Epithelial cell of esophagus (primary cell): ENCODE results near the gene PLEKHG4B.

Experiments used
- DNase-seq: peaks from one replicate; pipeline ENCODE4 v3.0.0; 2010; ENCODE audit warnings: low read depth
- H3K4me3 ChIP-seq: 2 replicates; pipeline ENCODE4 v1.5.1; 2011; ENCODE audit warnings: mild to moderate bottlenecking, low read length, control low read depth
- TF ChIP-seq, protein P1 (sequence below): IDR thresholded peaks from 2 replicates; pipeline ENCODE4 v1.5.1; 2011; ENCODE audit warnings: low read depth, mild to moderate bottlenecking, low read length, control low read depth, inconsistent platforms; ENCODE audit not compliant: insufficient read depth; ENCODE audit errors: missing control alignments

Gene PLEKHG4B

GRCh38 chr5:140443-140829 is 48.5 kb downstream of the PLEKHG4B start:
- DNase-seq, result no peak
- TF ChIP-seq, protein P1, sequence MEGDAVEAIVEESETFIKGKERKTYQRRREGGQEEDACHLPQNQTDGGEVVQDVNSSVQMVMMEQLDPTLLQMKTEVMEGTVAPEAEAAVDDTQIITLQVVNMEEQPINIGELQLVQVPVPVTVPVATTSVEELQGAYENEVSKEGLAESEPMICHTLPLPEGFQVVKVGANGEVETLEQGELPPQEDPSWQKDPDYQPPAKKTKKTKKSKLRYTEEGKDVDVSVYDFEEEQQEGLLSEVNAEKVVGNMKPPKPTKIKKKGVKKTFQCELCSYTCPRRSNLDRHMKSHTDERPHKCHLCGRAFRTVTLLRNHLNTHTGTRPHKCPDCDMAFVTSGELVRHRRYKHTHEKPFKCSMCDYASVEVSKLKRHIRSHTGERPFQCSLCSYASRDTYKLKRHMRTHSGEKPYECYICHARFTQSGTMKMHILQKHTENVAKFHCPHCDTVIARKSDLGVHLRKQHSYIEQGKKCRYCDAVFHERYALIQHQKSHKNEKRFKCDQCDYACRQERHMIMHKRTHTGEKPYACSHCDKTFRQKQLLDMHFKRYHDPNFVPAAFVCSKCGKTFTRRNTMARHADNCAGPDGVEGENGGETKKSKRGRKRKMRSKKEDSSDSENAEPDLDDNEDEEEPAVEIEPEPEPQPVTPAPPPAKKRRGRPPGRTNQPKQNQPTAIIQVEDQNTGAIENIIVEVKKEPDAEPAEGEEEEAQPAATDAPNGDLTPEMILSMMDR, result no peak
- H3K4me3 ChIP-seq, result no peak overlapping the region

DNA sequence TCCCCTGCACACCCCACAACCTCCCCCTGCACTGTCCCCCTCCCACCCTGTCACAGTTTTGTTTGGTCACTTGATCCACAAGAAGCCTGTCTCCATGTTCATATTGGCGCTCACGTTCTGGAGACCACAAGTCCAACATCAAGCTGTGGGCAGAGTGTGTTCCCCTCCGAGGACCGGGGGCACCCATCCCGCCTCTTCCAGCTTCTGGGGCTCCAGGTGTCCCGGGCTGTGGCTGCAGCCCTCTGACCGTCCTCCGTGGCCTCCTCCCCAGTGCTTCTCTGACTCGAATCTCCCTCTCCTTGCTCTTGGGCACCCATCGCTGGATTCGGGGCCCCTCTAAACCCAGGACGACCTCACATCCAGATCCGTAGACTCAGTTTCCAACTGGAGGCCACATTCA is 49.2 kb downstream of the PLEKHG4B start:
- no peak overlapping the region for H3K4me3 ChIP-seq
- TF ChIP-seq, protein P1, result no peak

GRCh38 chr5:141761-142160 is 49.8 kb downstream of the PLEKHG4B start:
- DNase-seq, result no peak
- TF ChIP-seq, protein P1, result no peak
- no peak overlapping the region for H3K4me3 ChIP-seq

More for the DNA sequence above, 49.2 kb downstream of the PLEKHG4B start:
- DNase-seq, result no peak

- TF ChIP-seq, protein P1, result no peak
- H3K4me3 ChIP-seq, result no peak overlapping the region
- DNase-seq, result no peak
Measured at GRCh38 chr5:142246-142810, 50.4 kb downstream of the PLEKHG4B start.

DNA sequence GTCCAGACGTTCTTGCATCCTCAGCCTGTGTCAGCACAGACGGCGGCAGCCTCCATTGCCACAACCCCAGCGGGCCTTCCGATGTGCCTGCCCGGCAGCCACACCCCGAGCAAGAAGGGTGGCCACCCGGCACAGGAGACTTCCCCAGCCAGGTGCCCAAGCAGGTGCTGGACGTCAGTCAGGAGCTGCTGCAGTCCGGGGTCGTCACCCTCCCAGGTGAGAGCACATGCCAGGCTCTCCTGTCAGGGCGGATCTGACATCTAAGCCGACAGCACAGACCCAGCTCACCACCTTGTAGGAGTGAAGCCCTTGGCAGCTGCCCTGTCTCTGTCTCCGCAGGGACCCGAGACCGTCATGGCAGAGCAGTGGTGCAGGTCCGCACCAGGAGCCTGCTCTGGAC is 51.1 kb downstream of the PLEKHG4B start:
- DNase-seq, result no peak
- TF ChIP-seq, protein P1, result no peak

GRCh38 chr5:144941-145340 is 53.0 kb downstream of the PLEKHG4B start:
- TF ChIP-seq, protein P1, result no peak
- H3K4me3 ChIP-seq, result no peak overlapping the region
- DNase-seq, result no peak

More for the DNA sequence above, 51.1 kb downstream of the PLEKHG4B start:
- H3K4me3 ChIP-seq, result no peak overlapping the region

DNA sequence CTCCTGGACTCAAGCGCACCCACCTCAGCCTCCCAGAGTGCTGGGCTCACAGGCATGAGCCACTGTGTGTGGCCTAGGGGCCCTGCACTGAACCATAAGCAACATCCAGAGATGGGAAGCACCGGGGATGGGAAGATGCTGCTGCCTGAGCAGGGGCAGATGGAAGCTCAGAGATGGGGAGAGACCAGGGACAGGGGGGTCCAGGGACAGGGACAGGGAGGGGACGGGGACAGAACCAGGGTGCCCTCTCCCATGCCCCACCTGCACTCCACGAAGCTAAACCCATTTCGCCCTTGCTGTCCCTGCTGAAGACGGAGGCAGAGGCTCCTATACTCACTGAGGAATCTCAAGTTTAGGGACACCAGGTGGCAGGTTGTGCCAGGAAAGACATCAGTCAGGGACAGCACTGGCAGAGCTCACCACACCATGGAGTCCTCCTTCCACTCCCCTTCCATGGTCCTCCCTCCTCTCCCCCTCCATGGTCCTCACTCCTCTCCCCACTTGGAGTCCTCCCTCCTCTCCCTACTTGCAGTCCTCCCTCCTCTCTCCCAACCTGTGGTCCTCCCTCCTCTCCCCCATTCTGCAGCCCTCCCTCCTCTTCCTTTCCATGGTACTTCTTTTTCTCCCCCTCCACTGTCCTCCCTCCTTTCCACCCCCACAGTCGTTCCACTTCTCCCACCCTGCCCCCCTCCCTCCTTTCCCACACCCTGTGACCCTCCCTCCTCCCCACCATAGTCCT is 53.8 kb downstream of the PLEKHG4B start:
- TF ChIP-seq, protein P1, result no peak
- no peak for DNase-seq
- no peak overlapping the region for H3K4me3 ChIP-seq
